Mesendoderm (in vitro differentiated cells): ENCODE data around the gene KIF21B.
A peak's percentile ranks its signal among the peaks of the same experiment; 100 is the strongest.

Experiments used
- DNase-seq: peaks from one replicate; pipeline ENCODE4 v3.0.0; 2013
- H2AK5ac ChIP-seq: 2 replicates; pipeline ENCODE4 v1.6.1; 2013; ENCODE audit warnings: low read length, inconsistent platforms
- H2BK120ac ChIP-seq: 2 replicates; pipeline ENCODE4 v1.6.1; 2013; ENCODE audit warnings: low read depth, mild to moderate bottlenecking, low read length, moderate library complexity, mixed read lengths
- H2BK15ac ChIP-seq: replicated peaks from 2 replicates; pipeline ENCODE4 v1.6.1; 2013; ENCODE audit warnings: low read depth, mild to moderate bottlenecking, moderate library complexity
- H2BK5ac ChIP-seq: 2 replicates; pipeline ENCODE4 v1.6.1; 2013; ENCODE audit warnings: low read length, inconsistent platforms
- H3K18ac ChIP-seq: 2 replicates; pipeline ENCODE4 v1.6.1; 2013; ENCODE audit warnings: mild to moderate bottlenecking, low read length, mixed read lengths
- H3K23ac ChIP-seq: one replicate; pipeline ENCODE4 v1.6.1; 2013; ENCODE audit warnings: low read length
- H3K27ac ChIP-seq: 2 replicates; pipeline ENCODE4 v1.5.1; 2013; ENCODE audit warnings: low read depth, mild to moderate bottlenecking, inconsistent platforms, low read length, moderate library complexity
- H3K27me3 ChIP-seq: 2 replicates; pipeline ENCODE4 v1.6.1; 2013; ENCODE audit warnings: low read length, control low read depth, mild to moderate bottlenecking, inconsistent platforms; ENCODE audit not compliant: insufficient read depth, poor library complexity
- H3K36me3 ChIP-seq: 2 replicates; pipeline ENCODE4 v1.6.1; 2013; ENCODE audit warnings: low read length, inconsistent platforms; ENCODE audit not compliant: control insufficient read depth, insufficient read depth
- H3K4ac ChIP-seq: one replicate; pipeline ENCODE4 v1.6.1; 2013; ENCODE audit warnings: low read depth, mild to moderate bottlenecking, low read length, moderate library complexity
- H3K4me1 ChIP-seq: 2 replicates; pipeline ENCODE4 v1.6.1; 2013; ENCODE audit warnings: low read depth, low read length, inconsistent platforms; ENCODE audit not compliant: control insufficient read depth
- H3K4me2 ChIP-seq: 2 replicates; pipeline ENCODE4 v1.6.1; 2013; ENCODE audit warnings: low read length
- H3K4me3 ChIP-seq: 2 replicates; pipeline ENCODE4 v1.5.1; 2013; ENCODE audit warnings: mild to moderate bottlenecking, low read length
- H3K56ac ChIP-seq: one replicate; pipeline ENCODE4 v1.6.1; 2013; ENCODE audit warnings: low read length
- H3K79me1 ChIP-seq: 2 replicates; pipeline ENCODE4 v1.6.1; 2013; ENCODE audit warnings: low read length, inconsistent platforms
- H3K79me2 ChIP-seq: 2 replicates; pipeline ENCODE4 v1.6.1; 2013; ENCODE audit warnings: mild to moderate bottlenecking, low read length; ENCODE audit not compliant: control insufficient read depth, insufficient read depth
- H3K9ac ChIP-seq: 2 replicates; pipeline ENCODE4 v1.6.1; 2013; ENCODE audit warnings: low read length, inconsistent platforms
- H4K5ac ChIP-seq: one replicate; pipeline ENCODE4 v1.6.1; 2013; ENCODE audit warnings: low read length
- H4K8ac ChIP-seq: one replicate; pipeline ENCODE4 v1.6.1; 2013; ENCODE audit warnings: low read depth, mild to moderate bottlenecking, control low read depth, low read length, moderate library complexity
- WGBS: extraction: QIAGEN DNeasy Blood & Tissue Kit; methylation state at CpG from one replicate; pipeline ENCODE4 v1.1.7; 2013; ENCODE audit warnings: low lambda C conversion rate, missing lambda C conversion rate; ENCODE audit not compliant: insufficient coverage; ENCODE audit errors: extremely low coverage; 5-methylcytosine and 5-hydroxymethylcytosine counted together

The KIF21B gene

GRCh38 chr1:201025571-201026002, 2.1 kb upstream of the KIF21B start:
- H3K4me1 ChIP-seq, result peaks cover 21% of the 10 kb centered on the region
- H2BK15ac ChIP-seq, result no peak overlapping the region
- H3K18ac ChIP-seq, result no peak overlapping the region
- H3K4me2 ChIP-seq, result no peak overlapping the region
- no peaks in the 10 kb centered on the region for H3K27me3 ChIP-seq
- H4K8ac ChIP-seq, result no peak overlapping the region
- H3K36me3 ChIP-seq, result no peaks in the 10 kb centered on the region
- WGBS, result no CpG with 5 or more reads among the region's 7 CpGs
- no peak overlapping the region for H2BK120ac ChIP-seq
- no peak overlapping the region for H3K9ac ChIP-seq
- H3K23ac ChIP-seq, result no peak overlapping the region
- H3K27ac ChIP-seq, result no peak overlapping the region
- no peak overlapping the region for H4K5ac ChIP-seq
- no peak overlapping the region for H2AK5ac ChIP-seq
- H3K4ac ChIP-seq, result no peak overlapping the region
- H3K4me3 ChIP-seq, result no peak overlapping the region
- no peak overlapping the region for H3K56ac ChIP-seq
- no peak overlapping the region for H2BK5ac ChIP-seq
- no peaks in the 10 kb centered on the region for H3K79me2 ChIP-seq
- peak; percentile 85 for DNase-seq
- no peaks in the 10 kb centered on the region for H3K79me1 ChIP-seq

GRCh38 chr1:201024625-201024998, 1.1 kb upstream of the KIF21B start:
- no peak overlapping the region for H4K5ac ChIP-seq
- H2BK120ac ChIP-seq, result no peak overlapping the region
- no peak overlapping the region for H2BK15ac ChIP-seq
- no peak overlapping the region for H3K23ac ChIP-seq
- H3K36me3 ChIP-seq, result no peaks in the 10 kb centered on the region
- H3K4me3 ChIP-seq, result no peak overlapping the region
- H3K4ac ChIP-seq, result no peak overlapping the region
- no peak overlapping the region for H3K9ac ChIP-seq
- no peak overlapping the region for H3K18ac ChIP-seq
- no peaks in the 10 kb centered on the region for H3K79me1 ChIP-seq
- H3K4me1 ChIP-seq, result peaks cover 26% of the 10 kb centered on the region
- H2BK5ac ChIP-seq, result no peak overlapping the region
- H3K79me2 ChIP-seq, result no peaks in the 10 kb centered on the region
- peak overlapping the region; percentile 59 for H3K56ac ChIP-seq
- no peaks in the 10 kb centered on the region for H3K27me3 ChIP-seq
- WGBS, result no CpG with 5 or more reads among the region's 2 CpGs
- no peak overlapping the region for H3K4me2 ChIP-seq
- no peak overlapping the region for H3K27ac ChIP-seq
- peak; percentile 30 for DNase-seq
- H2AK5ac ChIP-seq, result no peak overlapping the region
- no peak overlapping the region for H4K8ac ChIP-seq

GRCh38 chr1:201023920-201024624, 558 bp upstream of the KIF21B start:
- no peak overlapping the region for H4K8ac ChIP-seq
- peak overlapping the region; percentile 69 for H3K4me2 ChIP-seq
- H3K4me3 ChIP-seq, result peak overlapping the region; percentile 25
- no peaks in the 10 kb centered on the region for H3K79me1 ChIP-seq
- H3K79me2 ChIP-seq, result no peaks in the 10 kb centered on the region
- H3K56ac ChIP-seq, result peak overlapping the region; percentile 59
- peak overlapping the region; percentile 10 for H3K4ac ChIP-seq
- no peak overlapping the region for H4K5ac ChIP-seq
- H3K27me3 ChIP-seq, result no peaks in the 10 kb centered on the region
- no peak overlapping the region for H2BK120ac ChIP-seq
- no CpG with 5 or more reads among the region's 17 CpGs for WGBS
- H2BK15ac ChIP-seq, result no peak overlapping the region
- peak overlapping the region; percentile 53 for H3K9ac ChIP-seq
- no peak overlapping the region for H3K27ac ChIP-seq
- peaks cover 27% of the 10 kb centered on the region for H3K4me1 ChIP-seq
- H3K18ac ChIP-seq, result peak overlapping the region; percentile 12
- H2BK5ac ChIP-seq, result no peak overlapping the region
- no peaks in the 10 kb centered on the region for H3K36me3 ChIP-seq
- no peak overlapping the region for H2AK5ac ChIP-seq
- no peak overlapping the region for H3K23ac ChIP-seq
- peak; percentile 36 for DNase-seq

GRCh38 chr1:201022820-201023516, 546 bp downstream of the KIF21B start:
- no peaks in the 10 kb centered on the region for H3K36me3 ChIP-seq
- peaks cover 2% of the 10 kb centered on the region for H3K79me1 ChIP-seq
- no peak overlapping the region for H2AK5ac ChIP-seq
- peak overlapping the region; percentile 90 for H3K23ac ChIP-seq
- WGBS, result no CpG with 5 or more reads among the region's 56 CpGs
- peak overlapping the region; percentile 52 for H3K18ac ChIP-seq
- peak overlapping the region; percentile 66 for H3K9ac ChIP-seq
- no peak overlapping the region for H2BK120ac ChIP-seq
- no peaks in the 10 kb centered on the region for H3K27me3 ChIP-seq
- no peak overlapping the region for H3K4ac ChIP-seq
- no peak overlapping the region for H4K5ac ChIP-seq
- H3K27ac ChIP-seq, result no peak overlapping the region
- H3K4me2 ChIP-seq, result peak overlapping the region; percentile 60
- peak overlapping the region; percentile 81 for H3K56ac ChIP-seq
- H2BK5ac ChIP-seq, result no peak overlapping the region
- H2BK15ac ChIP-seq, result no peak overlapping the region
- H4K8ac ChIP-seq, result no peak overlapping the region
- peaks cover 27% of the 10 kb centered on the region for H3K4me1 ChIP-seq
- no peak for DNase-seq
- peak overlapping the region; percentile 33 for H3K4me3 ChIP-seq
- no peaks in the 10 kb centered on the region for H3K79me2 ChIP-seq

GRCh38 chr1:201022493-201022819, 1.1 kb downstream of the KIF21B start:
- no peaks in the 10 kb centered on the region for H3K27me3 ChIP-seq
- no peak overlapping the region for H3K18ac ChIP-seq
- H3K36me3 ChIP-seq, result no peaks in the 10 kb centered on the region
- H2BK120ac ChIP-seq, result no peak overlapping the region
- H4K8ac ChIP-seq, result no peak overlapping the region
- H3K79me1 ChIP-seq, result peaks cover 2% of the 10 kb centered on the region
- no peak overlapping the region for H3K4ac ChIP-seq
- peak overlapping the region; percentile 81 for H3K56ac ChIP-seq
- H3K27ac ChIP-seq, result no peak overlapping the region
- DNase-seq, result no peak
- WGBS, result no CpG with 5 or more reads among the region's 2 CpGs
- peak overlapping the region; percentile 66 for H3K9ac ChIP-seq
- no peak overlapping the region for H4K5ac ChIP-seq
- H3K23ac ChIP-seq, result peak overlapping the region; percentile 90
- H3K4me2 ChIP-seq, result peak overlapping the region; percentile 60
- peaks cover 30% of the 10 kb centered on the region for H3K4me1 ChIP-seq
- no peak overlapping the region for H2AK5ac ChIP-seq
- H2BK5ac ChIP-seq, result no peak overlapping the region
- H2BK15ac ChIP-seq, result no peak overlapping the region
- no peaks in the 10 kb centered on the region for H3K79me2 ChIP-seq
- H3K4me3 ChIP-seq, result no peak overlapping the region
